GM18499 (cell line): ENCODE data around the gene ABO.
"Not testable (repeated sequence)": the region's sequence is repeated elsewhere in the genome, so short reads cannot be mapped to it uniquely, and the experiment has no call there.

Experiments
- ATAC-seq: cut with Tn5 transposase; IDR thresholded peaks from one replicate; pipeline ENCODE4 v1.9.1; 2021; ENCODE audit warnings: moderate number of reproducible peaks; ENCODE audit not compliant: insufficient read depth, unreplicated experiment

The ABO gene

GRCh38 chr9:133248726-133249295 is 26.2 kb downstream of the ABO start:
- no peak for ATAC-seq

- ATAC-seq = no peak
These were observed 27.4 kb downstream of the ABO start for GRCh38 chr9:133247632-133248031.

GRCh38 chr9:133246991-133247390 is 28.0 kb downstream of the ABO start:
- no peak for ATAC-seq

- ATAC-seq = no peak
These were observed 28.4 kb downstream of the ABO start for GRCh38 chr9:133246562-133246961.

- no peak for ATAC-seq
These were observed 32.0 kb downstream of the ABO start for GRCh38 chr9:133242991-133243390.

GRCh38 chr9:133242241-133242640 is 32.8 kb downstream of the ABO start:
- no peak for ATAC-seq

GRCh38 chr9:133239533-133240090 is 35.4 kb downstream of the ABO start:
- ATAC-seq = no peak

- no peak for ATAC-seq
These were observed 36.0 kb downstream of the ABO start for GRCh38 chr9:133238851-133239532.

- ATAC-seq = no peak
These were observed 36.6 kb downstream of the ABO start for GRCh38 chr9:133238272-133238850.

- ATAC-seq = no peak
These were observed 37.8 kb downstream of the ABO start for GRCh38 chr9:133237035-133237731.

- not testable (repeated sequence) for ATAC-seq
These were observed 38.5 kb downstream of the ABO start for GRCh38 chr9:133236291-133237034.

GRCh38 chr9:133235549-133236222 is 39.3 kb downstream of the ABO start:
- no peak for ATAC-seq

- no peak for ATAC-seq
These were observed 40.3 kb downstream of the ABO start for GRCh38 chr9:133234577-133235322.

GRCh38 chr9:133233681-133234432 is 41.1 kb downstream of the ABO start:
- no peak for ATAC-seq

- ATAC-seq = not testable (repeated sequence)
These were observed 43.0 kb downstream of the ABO start for GRCh38 chr9:133231934-133232568.

- ATAC-seq = not testable (repeated sequence)
These were observed 44.5 kb downstream of the ABO start for GRCh38 chr9:133230514-133230913.

GRCh38 chr9:133230093-133230492 is 44.9 kb downstream of the ABO start:
- no peak for ATAC-seq
